Activated CD8-positive, alpha-beta memory T cell treated with anti-CD3 and anti-CD28 coated beads, Interleukin-2, amount 50 U/mL, for 1 hour (primary cell): ENCODE results near the gene ETV4.

ENCODE experiments used
- DNase-seq: peaks from one replicate; pipeline ENCODE4 v3.0.0-alpha.2; 2020; ENCODE audit errors: extremely low read depth

ETV4 gene

GRCh38 chr17:43543771-43544575 is 2.2 kb downstream of the ETV4 start:
- DNase-seq = no peak

- no peak for DNase-seq
Observed at GRCh38 chr17:43543300-43543699, 2.8 kb downstream of the ETV4 start.

GRCh38 chr17:43542859-43543258 is 3.3 kb downstream of the ETV4 start:
- no peak for DNase-seq

GRCh38 chr17:43540821-43541674 is 5.1 kb downstream of the ETV4 start:
- no peak for DNase-seq

- DNase-seq = no peak
Observed at GRCh38 chr17:43536236-43536992, 9.7 kb downstream of the ETV4 start.

GRCh38 chr17:43534909-43535308 is 11.2 kb downstream of the ETV4 start:
- no peak for DNase-seq

GRCh38 chr17:43533699-43534098 is 12.4 kb downstream of the ETV4 start:
- no peak for DNase-seq

- no peak for DNase-seq
Observed at GRCh38 chr17:43532581-43532980, 13.6 kb downstream of the ETV4 start.

- no peak for DNase-seq
Observed at GRCh38 chr17:43531955-43532354, 14.2 kb downstream of the ETV4 start.

- DNase-seq = no peak
Observed at GRCh38 chr17:43531082-43531378, 15.1 kb downstream of the ETV4 start.

GRCh38 chr17:43530288-43531081 is 15.7 kb downstream of the ETV4 start:
- no peak for DNase-seq

- no peak for DNase-seq
Observed at GRCh38 chr17:43529947-43530287, 16.2 kb downstream of the ETV4 start.

- no peak for DNase-seq
Observed at GRCh38 chr17:43528988-43529814, 16.9 kb downstream of the ETV4 start.

- DNase-seq = no peak
Observed at GRCh38 chr17:43528319-43528987, 17.7 kb downstream of the ETV4 start.

GRCh38 chr17:43526886-43527648 is 19.1 kb downstream of the ETV4 start:
- no peak for DNase-seq

GRCh38 chr17:43524945-43525575 is 21.1 kb downstream of the ETV4 start:
- DNase-seq = no peak

GRCh38 chr17:43521389-43521788 is 24.8 kb downstream of the ETV4 start:
- no peak for DNase-seq

- no peak for DNase-seq
Observed at GRCh38 chr17:43517615-43518386, 28.3 kb downstream of the ETV4 start.
